22Rv1 (cell line): ENCODE measurements around the gene GIPC3.

ENCODE experiments used
- H3K27ac ChIP-seq: fragments of 450-650 bp; 2 replicates; pipeline ENCODE4 v1.5.1; 2017
- CTCF ChIP-seq: fragments of 450-650 bp; IDR thresholded peaks from 2 replicates; pipeline ENCODE4 v1.5.1; 2017; ENCODE audit warnings: mild to moderate bottlenecking
- ZFX ChIP-seq: fragments of 450-650 bp; IDR thresholded peaks from 2 replicates; pipeline ENCODE4 v1.6.1; 2017; ENCODE audit warnings: antibody characterized with exemption, borderline replicate concordance

GIPC3 gene

DNA sequence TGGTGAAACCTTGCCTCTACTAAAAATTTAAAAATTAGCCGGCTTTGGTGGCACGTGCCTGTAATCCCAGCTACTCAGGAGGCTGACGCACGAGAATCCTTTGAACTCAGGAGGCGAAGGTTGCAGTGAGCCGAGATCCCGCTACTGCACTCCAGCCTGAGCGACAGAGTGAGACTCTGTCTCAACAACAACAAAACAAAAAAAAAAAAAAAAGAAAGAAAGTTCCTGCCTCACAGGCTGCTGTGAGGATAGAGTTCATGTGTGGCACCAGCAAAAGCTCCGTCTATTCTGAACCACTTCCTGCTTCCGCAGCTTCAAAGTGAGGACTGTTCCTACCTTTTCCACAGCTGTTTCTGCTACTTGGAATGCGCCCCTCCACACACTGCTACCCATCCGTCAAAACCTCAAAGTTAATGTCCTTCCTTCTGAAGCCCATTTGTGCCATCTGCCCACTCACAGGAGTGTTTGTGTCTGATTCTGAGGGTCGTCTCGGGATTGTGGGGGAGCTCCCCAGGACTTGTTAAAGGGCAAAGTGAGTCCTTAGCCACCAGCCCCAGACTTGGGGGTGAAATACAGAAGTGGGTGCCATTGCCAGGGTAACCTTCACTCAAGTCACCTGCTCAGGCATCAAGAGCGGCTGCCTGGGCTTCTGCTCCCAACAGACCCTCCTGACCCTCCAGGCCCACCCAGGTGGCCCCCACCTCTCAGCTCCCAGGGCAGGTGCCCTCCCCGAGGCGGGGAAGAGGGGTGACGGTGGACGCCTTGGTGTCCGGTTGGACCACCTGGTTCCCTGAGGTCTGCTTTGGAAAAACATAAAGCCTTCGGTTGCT is 30.8 kb upstream of the GIPC3 start:
- TF ChIP-seq ZFX (no peak), CTCF (no peak)
- 0 out of 2 replicates have a peak overlapping the region, but pooled peaks have one; percentile 13 for H3K27ac ChIP-seq

- H3K27ac ChIP-seq: peak overlapping the region; percentile 71
- TF ChIP-seq CTCF (no peak), ZFX (no peak)
Measured at GRCh38 chr19:3555653-3556422, 29.4 kb upstream of the GIPC3 start.

DNA sequence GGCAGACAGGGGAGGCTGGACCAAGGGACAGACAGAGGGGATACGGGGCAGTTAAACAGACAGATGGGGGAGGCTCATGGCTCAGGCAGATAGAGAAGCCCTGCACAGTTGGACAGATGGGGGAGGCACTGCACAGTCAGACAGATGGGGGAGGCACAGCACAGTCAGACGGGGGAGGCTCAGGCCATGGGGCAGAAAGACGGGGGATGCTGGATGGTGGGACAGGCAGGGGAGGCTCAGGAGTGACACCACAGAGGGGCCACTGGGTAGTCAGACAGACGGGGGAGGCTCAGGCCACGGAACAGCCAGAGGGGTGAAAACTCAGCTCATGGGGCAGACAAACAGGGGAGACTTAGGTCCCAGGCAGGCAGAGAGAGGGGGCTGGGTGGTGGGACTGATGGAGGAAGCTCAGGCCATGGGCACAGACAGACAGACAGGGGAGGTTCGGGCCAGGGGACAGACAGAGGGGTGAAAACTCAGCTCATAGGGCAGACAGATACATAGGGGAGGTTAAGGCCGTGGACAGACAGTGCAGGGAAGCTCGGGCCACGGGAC is 28.8 kb upstream of the GIPC3 start:
- no peak for TF ChIP-seq ZFX
- peak overlapping the region; percentile 71 for H3K27ac ChIP-seq

DNA sequence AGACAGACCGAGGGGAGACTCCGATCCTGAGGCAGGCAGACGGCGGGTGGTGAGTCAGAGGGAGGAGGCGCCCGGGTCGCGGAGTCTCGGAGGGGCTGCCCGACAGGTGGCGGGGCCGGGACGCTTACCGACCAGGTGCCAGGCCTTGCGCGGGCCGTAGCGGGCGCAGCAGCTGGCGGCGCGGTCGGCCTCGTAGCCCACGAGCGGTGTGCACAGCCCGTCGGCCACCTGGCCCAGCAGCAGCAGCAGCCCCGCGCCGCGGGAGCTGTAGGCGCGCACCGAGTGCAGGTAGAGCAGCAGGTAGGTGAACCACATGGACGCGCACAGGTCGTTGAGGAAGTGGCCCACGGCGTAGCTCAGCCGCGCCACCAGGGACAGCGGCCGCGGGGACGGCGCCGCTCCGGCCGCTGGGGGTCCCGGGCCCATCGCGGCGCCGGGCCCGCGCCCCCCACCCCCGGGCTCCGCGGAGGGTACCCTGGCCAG is 28.3 kb upstream of the GIPC3 start:
- H3K27ac ChIP-seq: peak overlapping the region; percentile 71
- TF ChIP-seq CTCF: peak; percentile 31
- TF ChIP-seq ZFX: no peak

GRCh38 chr19:3557461-3558248 is 27.6 kb upstream of the GIPC3 start, which contains the start of gene MFSD12:
TSS of gene MFSD12 (minus strand) at chr19:3557586. CDS start at chr19:3557403, 183 bp downstream.
- TF ChIP-seq CTCF (0 out of 2 replicates have a peak, but pooled peaks have one; percentile 3), ZFX (no peak)

DNA sequence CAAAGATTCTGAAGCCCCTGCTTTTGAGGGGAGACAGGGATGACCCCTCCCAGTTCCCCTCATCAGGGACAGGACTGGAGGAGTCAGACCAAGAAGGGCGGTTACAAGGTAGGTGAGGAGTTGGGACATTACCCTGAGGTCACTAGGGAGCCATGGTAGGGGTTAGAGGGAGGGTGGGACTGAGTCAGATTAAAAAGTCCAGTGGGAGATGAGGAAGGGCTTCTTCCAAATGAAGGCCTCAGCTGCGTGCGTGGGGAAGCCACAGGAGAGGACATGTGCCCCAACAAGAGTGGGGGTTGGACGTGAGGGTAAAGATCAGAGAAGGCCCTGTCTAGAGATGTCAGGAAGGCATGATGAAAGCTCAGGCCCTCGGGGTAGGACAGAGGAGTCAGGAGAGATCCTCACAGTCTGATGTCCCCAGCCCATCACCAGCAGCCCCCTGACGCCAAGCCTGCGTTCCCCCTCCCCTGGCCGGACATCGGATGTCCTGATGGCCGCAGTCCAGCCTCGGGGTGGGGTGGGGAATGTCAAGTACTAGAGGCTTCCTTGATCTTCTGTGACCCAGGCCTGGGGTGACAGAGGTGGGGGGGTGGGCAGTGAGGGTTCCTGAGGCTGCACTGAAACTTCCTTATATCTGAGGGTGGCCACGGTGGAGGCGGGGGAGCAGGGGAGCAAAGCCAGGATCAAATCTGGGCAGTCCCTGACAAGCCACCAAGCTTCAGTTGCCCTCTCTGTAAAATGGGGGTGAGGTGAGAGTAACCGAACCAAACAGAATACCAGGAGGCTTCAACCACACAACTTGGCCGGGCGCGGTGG is 21.4 kb upstream of the GIPC3 start:
- no peak overlapping the region for H3K27ac ChIP-seq
- TF ChIP-seq ZFX: no peak
- TF ChIP-seq CTCF: no peak

More at GRCh38 chr19:3557461-3558248, 27.6 kb upstream of the GIPC3 start, which contains the start of gene MFSD12:
- peak within 1 kb of the TSS; percentile 71 for H3K27ac ChIP-seq
